ENCODE data around the gene ADRA2A.

ADRA2A gene

DNA sequence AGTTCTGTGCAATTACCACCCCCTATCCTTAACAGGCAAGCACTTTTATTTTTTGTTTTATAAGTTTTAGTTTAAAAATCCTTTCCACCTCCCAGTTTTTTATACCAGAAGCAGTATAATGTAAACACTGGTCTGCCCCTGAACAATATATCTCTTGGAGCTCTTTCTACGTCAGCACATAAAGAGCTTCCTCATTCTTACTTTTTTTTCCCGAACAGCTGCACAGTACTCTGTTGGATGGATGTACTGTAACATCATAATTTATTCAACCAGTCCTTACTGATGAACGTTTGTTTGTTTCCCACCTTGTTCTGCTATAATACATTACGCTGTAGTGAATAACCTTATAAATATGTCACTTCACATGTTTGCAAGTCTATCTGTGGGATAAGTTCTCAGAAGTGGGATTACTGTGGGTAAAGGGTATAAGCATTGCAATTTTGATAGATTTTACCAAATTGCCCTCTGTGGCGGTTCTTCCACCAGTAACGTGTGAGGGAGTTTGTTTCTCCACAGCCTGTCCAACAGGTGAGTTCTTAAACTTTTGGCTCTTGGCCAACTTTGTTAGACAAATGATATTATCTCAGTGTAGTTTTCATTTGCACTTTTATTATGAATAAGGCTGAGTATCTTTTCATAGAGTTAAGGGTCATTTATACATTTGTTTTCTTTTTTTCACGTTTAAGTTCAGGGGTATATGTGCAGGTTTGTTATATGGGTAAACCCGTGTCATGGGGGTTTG, 32.8 kb downstream of the ADRA2A start:
- DNase-seq (ENCODE audit: low read depth, low spot score) = no peak

GRCh38 chr10:111110771-111111170, 33.9 kb downstream of the ADRA2A start:
- no peak for DNase-seq (ENCODE audit: low read depth, low spot score)

GRCh38 chr10:111112333-111112732, 35.5 kb downstream of the ADRA2A start:
- DNase-seq (ENCODE audit: low read depth, low spot score) = no peak

DNA sequence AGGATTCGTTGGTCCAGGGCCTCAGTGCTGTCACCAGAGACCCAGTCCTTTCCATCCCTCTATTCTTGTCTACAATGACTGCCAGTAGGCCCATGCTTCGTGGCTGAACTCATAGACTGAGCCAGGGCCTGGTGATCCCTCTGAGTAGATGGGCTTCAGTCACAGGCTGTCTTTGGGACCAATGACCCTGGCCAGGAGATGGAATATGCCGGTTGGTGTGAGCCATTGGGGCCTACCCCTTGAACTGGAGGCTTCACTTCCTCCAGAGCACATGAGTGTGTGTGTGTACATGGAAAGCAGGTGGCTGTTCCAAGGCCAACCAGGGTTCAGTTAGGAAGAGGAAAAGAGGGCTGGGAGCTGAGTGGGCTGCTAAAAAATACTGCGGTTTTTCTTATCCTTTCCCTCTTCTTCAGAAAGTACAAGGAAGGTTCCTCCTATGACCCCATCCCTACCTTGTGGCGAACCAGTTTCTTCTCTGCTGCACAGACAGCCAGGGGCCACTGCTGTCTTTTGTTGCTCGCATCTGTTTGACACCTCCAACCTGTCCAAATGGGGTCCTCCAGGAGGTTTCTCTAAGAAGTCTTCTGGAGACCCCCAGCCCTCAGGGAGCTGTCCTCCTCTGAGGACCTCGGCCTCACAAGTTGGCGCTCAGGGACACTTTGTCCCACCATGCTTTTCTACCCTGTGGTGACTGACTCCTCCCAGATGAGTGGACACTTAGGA, 36.6 kb downstream of the ADRA2A start:
- no peak for DNase-seq (ENCODE audit: low read depth, low spot score)

DNA sequence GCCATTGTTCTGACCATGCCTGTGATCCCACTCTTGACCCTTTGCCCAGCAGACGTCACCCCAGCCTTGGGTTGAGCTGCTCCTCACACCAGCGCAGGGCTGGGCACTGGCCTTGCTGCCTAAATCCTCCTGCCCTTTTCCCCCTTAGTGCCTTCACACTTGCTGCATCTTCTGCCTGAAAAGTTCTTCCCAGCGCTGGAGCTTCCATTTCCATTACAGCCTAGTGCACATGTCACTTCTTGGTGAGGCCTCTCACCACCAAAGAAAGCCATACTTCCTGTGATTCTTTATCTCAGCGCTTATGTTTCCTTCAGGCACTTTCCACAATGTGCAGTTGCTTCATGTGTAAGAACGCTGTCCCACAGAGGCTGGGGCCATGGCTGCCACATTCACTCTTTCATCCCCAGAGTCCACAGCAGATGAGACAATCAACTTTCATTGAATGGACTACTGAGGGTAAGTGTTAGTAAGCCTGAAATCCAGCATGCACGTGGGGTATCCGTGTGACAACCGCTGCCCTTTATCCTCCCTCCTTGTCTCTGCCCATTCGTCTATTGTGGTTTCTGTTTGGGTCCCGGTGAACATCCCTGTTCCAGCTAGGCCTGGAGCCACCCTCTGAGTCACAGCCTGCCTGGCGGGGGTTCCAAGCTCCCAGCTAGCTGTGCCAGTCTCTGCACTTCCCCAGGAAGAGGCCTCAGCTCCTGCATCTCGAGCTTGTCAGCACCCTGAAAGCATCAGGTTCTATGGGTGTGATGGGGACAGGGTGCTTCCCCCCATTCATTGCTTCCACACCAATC, 37.3 kb downstream of the ADRA2A start:
- DNase-seq (ENCODE audit: low read depth, low spot score) = no peak

DNA sequence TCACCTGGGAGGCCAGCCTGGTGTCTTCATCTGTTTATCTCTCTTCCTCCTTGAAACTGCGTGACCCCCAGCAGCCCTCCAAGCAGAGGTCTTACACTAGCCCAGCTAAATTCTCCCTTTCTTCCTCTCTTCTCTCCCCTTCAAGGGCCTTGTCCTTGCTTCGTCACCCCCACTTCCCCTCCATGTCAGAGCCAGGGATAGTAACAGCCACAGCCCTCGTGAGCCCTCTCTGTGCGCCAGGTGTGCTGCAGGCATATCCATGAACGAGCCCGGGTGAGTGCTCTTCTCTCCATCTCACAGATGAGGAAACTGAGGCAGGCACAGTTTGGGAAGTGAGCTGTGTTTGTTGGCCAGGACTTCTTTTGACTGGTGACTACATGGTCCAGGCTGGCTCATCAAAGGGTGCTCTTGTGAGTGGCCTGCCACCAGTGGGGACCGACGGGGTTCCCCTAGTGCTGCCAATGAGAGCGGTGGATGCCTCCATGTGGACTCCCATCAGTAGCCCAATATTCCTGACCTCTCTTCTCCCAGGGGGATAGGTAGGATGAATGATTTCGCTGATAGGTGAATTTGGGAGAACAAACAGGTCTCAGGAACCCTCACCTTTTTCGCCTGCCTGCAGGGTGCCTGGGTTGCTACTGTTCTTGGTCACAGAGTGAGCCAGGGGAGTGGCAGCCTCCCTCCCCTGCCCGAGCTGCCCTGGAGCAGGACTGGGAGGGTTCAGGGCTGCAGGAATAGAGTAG, 38.1 kb downstream of the ADRA2A start:
- no peak for DNase-seq (ENCODE audit: low read depth, low spot score)

- no peak for DNase-seq (ENCODE audit: low read depth, low spot score)
Observed at GRCh38 chr10:111116211-111116610, 39.4 kb downstream of the ADRA2A start.

GRCh38 chr10:111116762-111117445, 40.1 kb downstream of the ADRA2A start:
- no peak for DNase-seq (ENCODE audit: low read depth, low spot score)

DNA sequence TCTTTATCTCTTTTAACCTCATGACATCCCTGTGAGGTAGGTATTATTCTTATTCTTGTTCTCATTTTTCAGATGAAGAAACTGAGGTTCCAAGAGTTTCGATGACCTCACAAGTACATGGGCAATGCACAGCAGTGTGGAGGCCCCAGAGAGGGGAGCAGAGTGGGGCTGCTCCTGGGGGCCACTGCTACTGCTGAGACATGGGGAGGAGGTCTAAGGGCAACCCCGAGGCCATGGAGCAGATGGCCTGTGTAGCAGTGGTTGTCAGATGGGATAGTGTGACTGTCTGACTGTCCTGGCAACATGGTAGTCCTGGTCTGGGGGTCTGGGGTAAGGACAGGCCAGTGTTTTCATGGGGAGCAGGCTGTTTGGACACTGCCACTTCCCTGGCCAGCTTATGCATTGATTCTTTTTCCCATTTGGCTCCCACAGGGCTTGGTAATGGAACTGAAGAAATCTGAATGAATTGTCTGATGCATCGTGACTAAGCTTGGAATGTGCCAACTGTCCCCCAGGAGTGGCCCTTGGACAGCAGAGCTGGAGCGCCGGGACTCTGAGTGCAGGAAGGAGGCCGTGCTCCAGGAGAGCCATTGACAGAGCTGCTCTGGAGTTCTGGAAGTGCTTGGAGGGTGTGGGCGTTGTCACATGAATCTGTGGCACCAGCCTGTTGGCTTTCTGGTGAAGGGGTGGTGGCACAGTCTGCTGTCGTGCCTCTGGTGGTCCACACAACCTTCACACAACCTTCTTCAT, 40.9 kb downstream of the ADRA2A start:
- no peak for DNase-seq (ENCODE audit: low read depth, low spot score)

DNA sequence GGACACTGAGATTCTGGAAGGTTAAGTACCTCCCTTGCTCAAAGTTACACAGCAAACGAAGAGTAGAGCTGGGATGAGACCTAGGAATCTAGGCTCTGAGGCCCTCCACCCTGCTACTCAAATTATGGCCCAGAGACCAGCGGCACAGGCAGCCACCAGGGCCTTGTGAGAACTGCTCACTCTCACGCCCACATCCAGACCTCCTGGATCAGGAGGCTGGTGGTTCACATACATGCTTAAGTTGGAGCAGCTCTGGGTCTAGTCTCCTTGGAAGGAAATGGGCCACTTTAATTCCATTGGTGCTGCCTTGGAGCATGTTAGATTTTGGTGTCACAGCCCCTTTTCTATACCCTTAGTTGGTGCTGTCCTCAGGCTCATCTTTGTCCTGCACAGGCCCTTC, 41.9 kb downstream of the ADRA2A start:
- no peak for DNase-seq (ENCODE audit: low read depth, low spot score)

DNA sequence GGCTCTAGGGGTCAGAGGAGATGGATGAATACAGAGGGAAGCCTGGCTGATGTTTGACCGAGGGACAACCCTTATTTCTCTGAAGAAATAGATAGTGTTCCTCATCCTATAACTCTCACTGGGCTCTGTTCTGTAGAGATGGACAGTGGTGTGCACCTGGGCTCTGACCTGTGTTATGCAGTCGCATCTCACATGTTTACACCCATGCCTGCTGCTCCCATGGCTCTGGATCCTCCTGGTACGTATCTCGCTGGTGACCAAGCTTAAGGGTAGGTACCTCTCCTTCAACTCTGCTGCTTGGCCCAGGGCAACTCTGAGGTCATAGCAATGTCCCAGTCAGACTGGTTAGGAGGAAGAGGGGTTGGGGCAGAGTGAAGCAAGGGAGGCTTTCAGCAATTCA, 42.8 kb downstream of the ADRA2A start:
- no peak for DNase-seq (ENCODE audit: low read depth, low spot score)

GRCh38 chr10:111122127-111122526, 45.3 kb downstream of the ADRA2A start:
- no peak for DNase-seq (ENCODE audit: low read depth, low spot score)

DNA sequence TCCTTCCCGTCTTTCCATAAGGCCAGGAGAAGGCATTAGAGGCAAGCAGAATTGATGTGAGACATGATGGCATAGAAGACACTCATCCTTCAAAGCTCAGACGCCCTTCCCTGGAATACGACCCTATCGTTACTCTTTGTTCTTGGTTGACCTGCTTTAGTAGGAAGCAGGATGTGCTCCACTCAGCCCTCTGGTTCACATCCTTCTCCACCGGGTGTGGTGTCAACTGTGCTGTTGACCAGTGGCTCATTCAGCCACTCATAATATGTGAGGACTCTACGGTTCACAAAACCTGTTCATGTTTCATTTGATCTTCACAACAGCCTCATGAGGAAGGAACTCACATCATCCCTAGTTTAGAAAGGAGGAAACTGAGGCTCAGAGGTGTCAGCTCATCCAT, 47.1 kb downstream of the ADRA2A start:
- DNase-seq (ENCODE audit: low read depth, low spot score) = no peak

DNA sequence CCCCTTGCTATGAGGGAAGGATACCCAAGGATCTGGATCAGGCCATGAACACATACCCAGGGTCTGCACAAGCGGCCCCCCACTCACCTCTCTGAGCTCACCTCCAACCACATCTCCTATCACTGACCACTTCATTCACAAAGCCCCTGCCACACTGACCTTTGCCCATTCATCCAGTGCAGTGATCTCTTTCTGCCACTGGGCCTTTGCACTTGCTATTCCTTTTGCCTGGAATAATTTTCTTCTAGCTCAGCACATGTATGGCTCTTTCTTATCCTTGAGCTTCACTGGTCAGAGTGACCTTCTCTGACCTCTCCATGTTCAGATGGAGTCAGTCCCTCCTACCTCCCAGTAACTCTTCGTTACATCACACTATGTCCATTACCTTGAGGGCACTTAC, 48.3 kb downstream of the ADRA2A start:
- no peak for DNase-seq (ENCODE audit: low read depth, low spot score)

GRCh38 chr10:111126077-111126476, 49.2 kb downstream of the ADRA2A start:
- DNase-seq (ENCODE audit: low read depth, low spot score) = no peak

DNA sequence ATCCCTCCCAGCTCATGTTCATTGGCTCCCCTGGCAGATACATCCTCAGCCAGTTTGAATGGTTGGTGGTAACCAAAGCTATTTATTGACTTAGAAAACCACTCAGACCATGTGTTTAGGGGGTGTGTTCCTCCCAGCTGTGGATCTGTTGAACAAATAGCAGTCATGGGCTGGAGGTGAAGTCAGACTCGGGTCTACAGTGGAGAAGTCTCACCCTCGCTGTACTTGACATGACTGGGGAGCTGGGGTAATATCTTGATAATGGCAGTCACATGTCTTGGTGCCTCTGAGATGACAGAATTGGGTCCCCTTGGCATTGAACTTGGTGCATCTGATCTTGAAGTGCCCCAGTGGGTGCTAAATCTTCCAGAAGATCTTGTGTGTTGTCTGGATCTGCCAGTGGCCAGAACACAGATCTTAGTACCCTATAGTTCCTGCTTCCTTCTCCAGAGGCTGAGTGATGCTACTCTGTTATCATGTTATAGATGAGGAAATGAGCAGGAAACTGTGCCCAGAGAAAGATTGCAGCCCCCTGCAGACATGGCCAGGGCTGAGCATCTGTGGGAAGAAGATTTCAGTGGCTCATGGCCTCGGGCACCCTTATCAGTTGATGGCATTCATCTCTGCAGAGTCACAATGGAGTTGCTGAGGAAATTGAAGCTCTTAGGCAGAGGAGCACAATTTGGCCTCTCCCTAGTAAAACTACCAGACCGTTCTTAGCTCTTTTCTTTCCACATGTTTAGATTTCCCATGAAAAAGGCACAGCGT, 50.4 kb downstream of the ADRA2A start:
- no peak for DNase-seq (ENCODE audit: low read depth, low spot score)

DNA sequence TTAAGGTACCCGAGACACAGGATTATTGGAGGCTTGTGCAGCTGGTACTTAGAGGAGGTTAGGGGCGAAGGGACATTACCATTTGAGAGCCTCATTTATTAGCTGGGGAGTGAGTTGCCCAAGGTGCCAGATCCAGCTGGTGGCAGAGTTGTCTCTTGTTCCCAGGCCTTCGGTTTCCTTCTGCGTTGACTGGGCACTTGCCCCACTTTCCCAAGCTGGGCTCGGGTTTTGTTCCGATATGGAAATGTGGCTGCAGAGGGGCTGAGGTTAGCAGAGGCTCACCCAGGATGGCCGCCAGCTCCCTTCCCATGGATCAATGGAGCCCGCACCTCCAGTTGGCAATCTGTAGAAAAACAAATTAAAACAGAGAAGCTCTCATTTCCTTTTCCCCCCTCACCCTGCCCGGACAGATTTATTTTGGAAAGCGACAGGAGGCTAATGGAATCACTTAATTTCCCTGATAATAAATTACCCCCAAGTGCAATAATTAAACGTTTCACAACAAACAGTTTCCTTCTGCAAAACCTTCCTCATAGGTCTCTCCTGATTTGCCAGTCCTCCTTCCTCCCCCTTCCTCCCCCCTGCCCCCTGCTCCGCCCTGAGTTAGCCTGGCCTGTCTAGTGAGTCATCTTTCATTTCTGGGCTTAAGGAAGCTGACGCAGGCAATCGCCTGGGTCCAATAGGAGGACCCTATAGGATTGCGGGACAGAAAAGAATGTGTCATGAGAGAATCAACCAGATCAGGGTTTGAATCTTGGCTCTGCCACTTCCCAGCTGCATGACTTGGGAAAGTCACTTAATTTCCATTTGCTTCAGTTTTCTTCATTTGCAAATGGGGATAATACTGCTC, 51.7 kb downstream of the ADRA2A start:
- DNase-seq (ENCODE audit: low read depth, low spot score) = no peak

- DNase-seq (ENCODE audit: low read depth, low spot score) = no peak
Observed at GRCh38 chr10:111129363-111129762, 52.5 kb downstream of the ADRA2A start.

DNA sequence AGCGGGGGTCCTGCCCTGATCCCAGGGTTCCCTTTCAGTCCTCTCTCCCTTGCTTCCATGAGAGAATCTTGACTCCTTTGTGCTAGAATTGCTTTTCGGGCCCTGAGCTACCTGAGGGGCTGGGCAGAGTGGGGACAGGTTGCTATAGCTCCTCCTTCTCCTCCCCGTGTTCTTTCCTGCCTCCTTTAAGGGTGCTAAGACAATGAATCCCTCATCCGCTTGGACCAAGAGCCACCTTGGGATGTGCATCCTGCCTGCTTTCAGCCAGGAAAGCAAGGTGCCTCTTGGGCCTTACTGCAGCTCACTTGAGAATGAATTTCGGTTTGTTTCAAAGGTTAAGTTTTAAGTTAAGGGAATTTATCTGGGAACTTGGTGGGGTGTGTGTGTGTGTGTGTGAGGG, 53.6 kb downstream of the ADRA2A start:
- DNase-seq (ENCODE audit: low read depth, low spot score) = no peak

Data from smooth muscle cell of the brain vasculature (primary cell).